HCT116 (cell line): Measurements from ENCODE around the gene OR7A10.

Source experiments
- CEBPB ChIP-seq: IDR thresholded peaks from 2 replicates; pipeline ENCODE4 v1.6.1; 2012; ENCODE audit warnings: low read depth
- CTCF ChIP-seq, 3 experiments: fragments of 200-600 bp in 1 of 3; sonication (generic) in 1 of 3; IDR thresholded peaks in 2 of 3; conservative IDR thresholded peaks in 1 of 3; 2 replicates each; pipeline ENCODE4 v1.5.1; 2012 to 2017; ENCODE audit warnings: low read depth in 2 of 3, low read length in 2 of 3, antibody characterized with exemption in 1 of 3, borderline replicate concordance in 1 of 3, control low read depth in 1 of 3, mild to moderate bottlenecking in 1 of 3, mixed read lengths in 1 of 3, mixed run types in 1 of 3, moderate library complexity in 1 of 3; ENCODE audit not compliant: insufficient read depth in 1 of 3
- SP1 ChIP-seq: IDR thresholded peaks from 2 replicates; pipeline ENCODE4 v1.6.1; 2012; ENCODE audit warnings: low read depth

- TF ChIP-seq CTCF (IDR thresholded peaks at IDR 0.05 in 2 of 3, conservative IDR thresholded peaks at IDR 0.05 in 1 of 3; ENCODE audit: borderline replicate concordance in 1 of 3, insufficient read depth in 1 of 3, low read depth in 2 of 3, low read length in 2 of 3) (no peak), SP1 (no peak), CEBPB (no peak)
Observed at GRCh38 chr19:14889994-14890642, 41.4 kb upstream of the OR7A10 start.
